Left lung (tissue), 10 donors: ENCODE data around the gene RNASEH1. TPM values are rescaled to one million over a fixed set of nuclear protein-coding genes. Genes with fewer than 3 reads are reported as not detected.
A peak's percentile ranks its signal among the peaks of the same experiment; 100 is the strongest.

Source experiments
- ATAC-seq: fragments of 200-7000 bp; cut with Tn5 transposase; one replicate; pipeline ENCODE4 v1.9.1; 2020; ENCODE audit warnings: moderate library complexity
- DNase-seq, 4 donors: peaks; one replicate each; pipeline ENCODE4 v3.0.0-alpha.2; 2013 to 2020
- H3K27ac ChIP-seq, 2 donors: fragments of 200-600 bp; sonication (generic) in 1 of 2; one replicate each; pipeline versions ENCODE4 v1.5.0 to v1.8.0; 2020 to 2021
- H3K27me3 ChIP-seq, 2 donors: fragments of 200-600 bp; sonication (generic) in 1 of 2; one replicate each; pipeline versions ENCODE4 v1.5.0 to v1.8.0; 2020 to 2021
- H3K36me3 ChIP-seq, 2 donors: fragments of 200-600 bp; sonication (generic) in 1 of 2; one replicate each; pipeline versions ENCODE4 v1.5.0 to v1.8.0; 2020 to 2021
- H3K4me1 ChIP-seq, 2 donors: fragments of 200-600 bp; one replicate each; pipeline ENCODE4 v1.8.0; 2021
- H3K4me3 ChIP-seq, 2 donors: fragments of 200-600 bp; sonication (generic) in 1 of 2; one replicate each; pipeline versions ENCODE4 v1.5.0 to v1.8.0; 2020 to 2021; ENCODE audit warnings: mild to moderate bottlenecking in 1 of 2
- H3K9me3 ChIP-seq, 2 donors: fragments of 200-600 bp; sonication (generic) in 1 of 2; one replicate each; pipeline versions ENCODE4 v1.5.0 to v1.8.0; 2020 to 2021
- CTCF ChIP-seq, 2 donors: fragments of 200-600 bp; sonication (generic) in 1 of 2; IDR thresholded peaks; one replicate each; pipeline versions ENCODE4 v1.5.0 to v1.8.0; 2021; ENCODE audit warnings: antibody characterized with exemption in 2 of 2
- intact Hi-C, 2 donors: fragments of 100-400 bp; cut with DNase I; formaldehyde crosslinking; loops; one replicate each; pipeline versions ENCODE4 v1.11.2 to v1.14.2; 2022
- polyA plus RNA-seq, 6 donors: library from polyadenylated mRNA; unstranded; fragments of 120-200 nt; gene quantifications; one replicate each; pipeline ENCODE4 v1.2.1, GENCODE V29; 2013; ENCODE audit not compliant: insufficient read length in 6 of 6
- total RNA-seq, 2 donors: library from RNA; stranded (reverse); fragmentation: NEBNext Ultra II Directional; extraction: Animal tissue kit (Norgen Biotek cat#: 25700); gene quantifications; one replicate each; pipeline ENCODE4 v1.2.1, GENCODE V29; 2021
- donor health status: DM: no; HTN: yes; CAD: no.
- donor health status: DM: no; HTN: no; CAD: no.

Gene RNASEH1
- total and polyA plus RNA-seq, 8 donors, result 16.1 to 22.8 (median 18.8) TPM

- Histone ChIP-seq H3K4me1 (no peaks in the 10 kb centered on the region), H3K4me3 (no peak overlapping the region), H3K27ac (peak overlapping the region; percentile 56 to 71), H3K27me3 (no peaks in the 10 kb centered on the region), H3K36me3 (peaks cover 0 to 35% of the 10 kb centered on the region in 2 donors), H3K9me3 (no peaks in the 10 kb centered on the region)
- no peak for TF ChIP-seq CTCF (IDR thresholded peaks at IDR 0.05)
- DNase-seq, result peak in 2 of 4 donors; percentile 83 to 90
- intact Hi-C loops, result no loop called here
- peak; percentile 57 for ATAC-seq
These were observed 27.4 kb upstream of the RNASEH1 start for GRCh38 chr2:3585261-3586109.

GRCh38 chr2:3584608-3585260, 26.6 kb upstream of the RNASEH1 start:
- intact Hi-C loops, result no loop called here
- no peak for TF ChIP-seq CTCF (IDR thresholded peaks at IDR 0.05)
- Histone ChIP-seq H3K4me3 (no peak overlapping the region), H3K4me1 (peaks cover 0 to 1% of the 10 kb centered on the region in 2 donors), H3K9me3 (no peaks in the 10 kb centered on the region), H3K27ac (peak overlapping the region; percentile 56 to 71), H3K36me3 (peaks cover 0 to 42% of the 10 kb centered on the region in 2 donors), H3K27me3 (no peaks in the 10 kb centered on the region)
- no peak for DNase-seq
- no peak for ATAC-seq

- H3K4me3 ChIP-seq, result no peak overlapping the region
- no peaks in the 10 kb centered on the region for H3K27me3 ChIP-seq
- intact Hi-C loops, result no loop called here
- H3K27ac ChIP-seq, result peak overlapping the region in 1 of 2 donors; percentile 71
- H3K4me1 ChIP-seq, result peaks cover 0 to 8% of the 10 kb centered on the region in 2 donors
- no peak for TF ChIP-seq CTCF (IDR thresholded peaks at IDR 0.05)
- no peak for ATAC-seq
- DNase-seq, result no peak
- no peaks in the 10 kb centered on the region for H3K9me3 ChIP-seq
- H3K36me3 ChIP-seq, result peaks cover 0 to 49% of the 10 kb centered on the region in 2 donors
These were observed 25.9 kb upstream of the RNASEH1 start for GRCh38 chr2:3584076-3584475.

- DNase-seq, result no peak
- peaks cover 0 to 73% of the 10 kb centered on the region in 2 donors for H3K36me3 ChIP-seq
- H3K4me3 ChIP-seq, result no peak overlapping the region
- intact Hi-C loops, result no loop called here
- H3K27ac ChIP-seq, result no peak overlapping the region
- no peak for TF ChIP-seq CTCF (IDR thresholded peaks at IDR 0.05)
- H3K4me1 ChIP-seq, result peaks cover 23 to 32% of the 10 kb centered on the region in 2 donors
- no peak for ATAC-seq
- no peaks in the 10 kb centered on the region for H3K9me3 ChIP-seq
- H3K27me3 ChIP-seq, result no peaks in the 10 kb centered on the region
These were observed 23.5 kb upstream of the RNASEH1 start for GRCh38 chr2:3581367-3582262.
